HepG2 (cell line): ENCODE results near the gene RAB3IP. TPM values are rescaled to one million over a fixed set of nuclear protein-coding genes. Genes with fewer than 3 reads are reported as not detected.

Experiments
- ATAC-seq: fragments of 200-7000 bp; cut with Tn5 transposase; 3 replicates; pipeline ENCODE4 v1.9.1; 2020; ENCODE audit warnings: mild to moderate bottlenecking, moderate library complexity
- BruUV-seq: library from RNA; stranded (reverse); fragments of 400-500 nt; replicated peaks from 2 replicates; lab custom pipeline; 2021; lab: Mats Ljungman, UMichigan
- CTCF ChIA-PET: fragments of 300-600 bp; formaldehyde crosslinking; extraction: SDS; loops from one replicate; lab custom pipeline; 2021; ENCODE audit warnings: low total read pairs, inconsistent platforms, low intra/inter-chr PET ratio; lab: Yijun Ruan, JAX
- POLR2A ChIA-PET: fragments of 350-600 bp; sonication (Branson Sonifier 250); formaldehyde crosslinking; loops from one replicate; lab custom pipeline; 2020; ENCODE audit warnings: antibody characterized with exemption, inconsistent platforms; lab: Yijun Ruan, JAX
- DNase-seq: peaks from one replicate; pipeline ENCODE4 v3.0.0-alpha.2; 2015; ENCODE audit warnings: low spot score
- FAIRE-seq: peaks from 3 replicates; lab custom pipeline; 2011; peaks lifted over from hg19 to GRCh38; lab: Jason Lieb, UNC
- H2AFZ ChIP-seq: one replicate; pipeline ENCODE4 v1.6.1; 2011; ENCODE audit warnings: low read length, inconsistent platforms
- H3K27ac ChIP-seq: fragments of 300-600 bp; 3 replicates; pipeline ENCODE4 v1.8.0; 2011; ENCODE audit warnings: mixed run types, mild to moderate bottlenecking, mixed read lengths, low read length, inconsistent platforms; ENCODE audit not compliant: insufficient read depth; ENCODE audit errors: extremely low read length
- H3K27me3 ChIP-seq, 2 experiments: fragments of 200-600 bp in 1 of 2; 2 replicates in 1 of 2; 3 replicates in 1 of 2; pipeline versions ENCODE4 v1.6.0 to v1.8.0; 2011; ENCODE audit warnings: low read length in 2 of 2, mild to moderate bottlenecking in 2 of 2, moderate library complexity in 2 of 2, inconsistent platforms in 1 of 2; ENCODE audit not compliant: insufficient read depth in 2 of 2, control insufficient read depth in 1 of 2
- H3K36me3 ChIP-seq, 2 experiments: fragments of 200-600 bp in 1 of 2; replicated peaks in 1 of 2; 2 replicates in 1 of 2; 3 replicates in 1 of 2; pipeline versions ENCODE4 v1.5.1 to v1.8.0; 2011; ENCODE audit warnings: low read length in 2 of 2, inconsistent platforms in 1 of 2; ENCODE audit not compliant: insufficient read depth in 2 of 2, control insufficient read depth in 1 of 2
- H3K4me1 ChIP-seq: 2 replicates; pipeline ENCODE4 v1.5.1; 2012; ENCODE audit warnings: low read length, inconsistent platforms; ENCODE audit not compliant: insufficient read depth
- H3K4me2 ChIP-seq: 2 replicates; pipeline ENCODE4 v1.6.0; 2011; ENCODE audit warnings: low read depth, low read length, inconsistent platforms
- H3K4me3 ChIP-seq, 3 experiments: fragments of 200-600 bp in 1 of 3; sonication (generic), shearing (Covaris generic) in 1 of 3; replicated peaks in 1 of 3; 2 replicates each; pipeline ENCODE4 v1.5.1; 2011 to 2016; ENCODE audit warnings: low read length in 3 of 3, inconsistent platforms in 2 of 3, low read depth in 2 of 3, mild to moderate bottlenecking in 2 of 3, control low read depth in 1 of 3, mixed read lengths in 1 of 3; ENCODE audit not compliant: insufficient read depth in 1 of 3
- H3K79me2 ChIP-seq: one replicate; pipeline ENCODE4 v1.6.1; 2011; ENCODE audit warnings: low read length, inconsistent platforms; ENCODE audit not compliant: insufficient read depth
- H3K9ac ChIP-seq: 2 replicates; pipeline ENCODE4 v1.6.0; 2011; ENCODE audit warnings: mild to moderate bottlenecking, low read depth, low read length, inconsistent platforms; ENCODE audit not compliant: insufficient read depth
- H3K9me3 ChIP-seq: 2 replicates; pipeline ENCODE4 v1.5.1; 2012; ENCODE audit warnings: mild to moderate bottlenecking, low read length
- H4K20me1 ChIP-seq: 2 replicates; pipeline ENCODE4 v1.6.0; 2011; ENCODE audit warnings: inconsistent platforms, mild to moderate bottlenecking, low read length, moderate library complexity; ENCODE audit not compliant: insufficient read depth
- CENPT ChIP-seq: sonication (generic); formaldehyde crosslinking; IDR thresholded peaks from 2 replicates; pipeline ENCODE4 v1.8.0; 2022; ENCODE audit warnings: low read depth, mild to moderate bottlenecking, moderate library complexity, missing genetic modification reagents
- DMAP1 ChIP-seq: IDR thresholded peaks from 2 replicates; pipeline ENCODE4 v1.6.1; 2016
- GLI4 ChIP-seq: sonication (generic); formaldehyde crosslinking; IDR thresholded peaks from 2 replicates; pipeline ENCODE4 v1.5.1; 2020; ENCODE audit warnings: missing genetic modification reagents, mild to moderate bottlenecking, moderate library complexity, borderline replicate concordance
- JUNB ChIP-seq: sonication (generic); formaldehyde crosslinking; IDR thresholded peaks from 2 replicates; pipeline ENCODE4 v1.8.0; 2022; ENCODE audit warnings: missing genetic modification reagents, mild to moderate bottlenecking, borderline replicate concordance
- KDM4B ChIP-seq: sonication (generic); formaldehyde crosslinking; IDR thresholded peaks from 2 replicates; pipeline ENCODE4 v1.4.0; 2020; ENCODE audit warnings: missing genetic modification reagents
- MTF1 ChIP-seq: sonication (generic); formaldehyde crosslinking; IDR thresholded peaks from 2 replicates; pipeline ENCODE4 v1.5.0; 2020; ENCODE audit warnings: missing genetic modification reagents
- MYC ChIP-seq: sonication (generic); formaldehyde crosslinking; IDR thresholded peaks from 2 replicates; pipeline ENCODE4 v1.9.0; 2021; ENCODE audit warnings: missing genetic modification reagents, borderline replicate concordance
- NFATC3 ChIP-seq: sonication (generic); formaldehyde crosslinking; IDR thresholded peaks from 2 replicates; pipeline ENCODE4 v1.5.1; 2020; ENCODE audit warnings: mild to moderate bottlenecking, missing genetic modification reagents
- SMARCE1 ChIP-seq: fragments of 450-650 bp; IDR thresholded peaks from 2 replicates; pipeline ENCODE4 v1.6.1; 2017; ENCODE audit warnings: borderline replicate concordance
- STAG1 ChIP-seq: sonication (generic); formaldehyde crosslinking; IDR thresholded peaks from 2 replicates; pipeline ENCODE4 v1.4.0; 2020; ENCODE audit warnings: missing genetic modification reagents
- ZEB1 ChIP-seq: IDR thresholded peaks from 2 replicates; pipeline ENCODE4 v1.6.1; 2012; ENCODE audit warnings: mild to moderate bottlenecking, low read depth, inconsistent platforms; ENCODE audit not compliant: insufficient replicate concordance
- ZMYM4 ChIP-seq: sonication (generic); formaldehyde crosslinking; IDR thresholded peaks from 2 replicates; pipeline ENCODE4 v1.8.1; 2023; ENCODE audit warnings: mild to moderate bottlenecking, missing genetic modification reagents
- ZNF343 ChIP-seq: sonication (generic); formaldehyde crosslinking; IDR thresholded peaks from 2 replicates; pipeline ENCODE4 v1.4.0; 2020; ENCODE audit warnings: mild to moderate bottlenecking, missing genetic modification reagents
- ZNF460 ChIP-seq: sonication (generic); formaldehyde crosslinking; IDR thresholded peaks from 2 replicates; pipeline ENCODE4 v1.5.1; 2020; ENCODE audit warnings: missing genetic modification reagents, mild to moderate bottlenecking, borderline replicate concordance
- ZNF558 ChIP-seq: sonication (generic); formaldehyde crosslinking; IDR thresholded peaks from 2 replicates; pipeline ENCODE4 v1.9.0; 2022; ENCODE audit warnings: mild to moderate bottlenecking, missing genetic modification reagents, borderline replicate concordance
- ZNF564 ChIP-seq: sonication (generic); formaldehyde crosslinking; IDR thresholded peaks from 2 replicates; pipeline ENCODE4 v1.8.1; 2023; ENCODE audit warnings: mild to moderate bottlenecking, missing genetic modification reagents
- ZNF615 ChIP-seq: sonication (generic); formaldehyde crosslinking; IDR thresholded peaks from 2 replicates; pipeline ENCODE4 v1.5.0; 2020; ENCODE audit warnings: mild to moderate bottlenecking, missing genetic modification reagents, borderline replicate concordance
- ZNF713 ChIP-seq: sonication (generic); formaldehyde crosslinking; IDR thresholded peaks from 2 replicates; pipeline ENCODE4 v1.4.0; 2020; ENCODE audit warnings: mild to moderate bottlenecking, missing genetic modification reagents
- WGBS: methylation state at CpG from one replicate; pipeline ENCODE4 v1.1.6; 2017; ENCODE audit warnings: low lambda C conversion rate; 5-methylcytosine and 5-hydroxymethylcytosine counted together
- in situ Hi-C: cut with HindIII; loops from 2 replicates; pipeline ENCODE4 v1.10.0; 2017; ENCODE audit warnings: low pct_unique_long_range_greater_than_20kb; ENCODE audit not compliant: extremely low pct_ligation_motif_present
- intact Hi-C: fragments of 100-400 bp; cut with micrococcal nuclease; formaldehyde crosslinking; loops from one replicate; pipeline ENCODE4 v1.10.0; 2022; ENCODE audit not compliant: unreplicated experiment
- polyA plus RNA-seq, 8 experiments: library from polyadenylated mRNA; depleted of rRNA in 3 of 8; stranded (reverse) in 7 of 8; unstranded in 1 of 8; fragments of >200 nt; fragmentation: Illumina TruSeq in 4 of 8; extraction: Trizol in 4 of 8; gene quantifications; 2 replicates each; pipeline versions ENCODE4 v1.2.1 to v1.2.3, GENCODE V29; 2011 to 2016; ENCODE audit warnings: low read depth in 4 of 8, missing spikeins in 1 of 8, mixed read lengths in 1 of 8; ENCODE audit not compliant: insufficient read depth in 1 of 8
- total RNA-seq, 5 experiments: library from RNA; depleted of rRNA; stranded (reverse); fragments of >200 nt; fragmentation: Illumina TruSeq; extraction: Trizol; gene quantifications; 2 replicates each; pipeline ENCODE4 v1.2.3, GENCODE V29; 2016; ENCODE audit warnings: low read depth in 1 of 5
- TF ChIP-seq, protein P1 (sequence below): sonication (generic); formaldehyde crosslinking; IDR thresholded peaks from 2 replicates; pipeline ENCODE4 v1.5.0; 2020; ENCODE audit warnings: missing genetic modification reagents
- TF ChIP-seq, protein P2 (sequence below): sonication (generic); formaldehyde crosslinking; IDR thresholded peaks from 2 replicates; pipeline ENCODE4 v1.5.0; 2020; ENCODE audit warnings: missing genetic modification reagents

The RAB3IP gene
- total and polyA plus RNA-seq, 2 of the 13 experiments (the other 11 are each of a cell fraction or from before 2014, with no cell fraction given): 33.6 to 41.1 TPM

GRCh38 chr12:69689638-69690037 is 49.0 kb upstream of the RAB3IP start:
- no peak overlapping the region for H3K27ac ChIP-seq
- H3K4me1 ChIP-seq: 0 out of 2 replicates have a peak, but pooled peaks cover 11% of the 10 kb centered on the region
- TF ChIP-seq MYC (CRISPR knock-in tag): no peak
- TF ChIP-seq DMAP1: no peak
- no peak for TF ChIP-seq JUNB (CRISPR knock-in tag)
- no peak for TF ChIP-seq CENPT (CRISPR knock-in tag)
- TF ChIP-seq ZNF343: no peak
- no peak for TF ChIP-seq ZNF615
- no peak for TF ChIP-seq ZEB1
- TF ChIP-seq MTF1 (CRISPR knock-in tag): no peak
- no peak for TF ChIP-seq ZNF564
- TF ChIP-seq KDM4B (CRISPR knock-in tag): no peak
- no peak for TF ChIP-seq STAG1 (CRISPR knock-in tag)
- no peak overlapping the region for H3K4me3 ChIP-seq
- no peak overlapping the region for H3K9ac ChIP-seq
- no peak overlapping the region for H2AFZ ChIP-seq
- in situ Hi-C loops: no loop called here
- H3K27me3 ChIP-seq: peaks cover 0 to 18% of the 10 kb centered on the region in 2 experiments; a peak in 2 of 5 replicates
- ATAC-seq: no peak
- H4K20me1 ChIP-seq: no peaks in the 10 kb centered on the region
- 48% methylated on average over 2 of the region's 2 CpGs for WGBS
- no peaks in the 10 kb centered on the region for H3K79me2 ChIP-seq
- DNase-seq: no peak
- H3K9me3 ChIP-seq: no peaks in the 10 kb centered on the region
- BruUV-seq: no TSS peak
- ChIA-PET POLR2A (no interaction called here), CTCF (no interaction called here)
- FAIRE-seq: no peak
- intact Hi-C loops: no loop called here
- H3K36me3 ChIP-seq: no peaks in the 10 kb centered on the region
- no peak overlapping the region for H3K4me2 ChIP-seq

- H3K4me2 ChIP-seq: no peak overlapping the region
- H3K36me3 ChIP-seq: no peaks in the 10 kb centered on the region
- no TSS peak for BruUV-seq
- H3K79me2 ChIP-seq: no peaks in the 10 kb centered on the region
- intact Hi-C loops: no loop called here
- FAIRE-seq (no peak), ATAC-seq (peak; percentile 80), DNase-seq (no peak)
- no peaks in the 10 kb centered on the region for H3K9me3 ChIP-seq
- H3K27ac ChIP-seq: no peak overlapping the region
- in situ Hi-C loops: no loop called here
- H3K4me1 ChIP-seq: 0 out of 2 replicates have a peak, but pooled peaks cover 3% of the 10 kb centered on the region
- no peak overlapping the region for H2AFZ ChIP-seq
- WGBS: 5% methylated on average over 7 of the region's 7 CpGs
- no peak overlapping the region for H3K4me3 ChIP-seq
- no peaks in the 10 kb centered on the region for H4K20me1 ChIP-seq
- ChIA-PET POLR2A (no interaction called here), CTCF (no interaction called here)
- peaks cover 0 to 12% of the 10 kb centered on the region in 2 experiments; a peak in 2 of 5 replicates for H3K27me3 ChIP-seq
- no peak overlapping the region for H3K9ac ChIP-seq
- no peak for TF ChIP-seq NFATC3 (CRISPR knock-in tag)
- no peak for TF ChIP-seq GLI4 (CRISPR knock-in tag)
- TF ChIP-seq ZNF558 (CRISPR knock-in tag): no peak
- no peak for TF ChIP-seq ZNF713 (CRISPR knock-in tag)
- no peak for TF ChIP-seq ZNF460 (CRISPR knock-in tag)
- TF ChIP-seq SMARCE1: no peak
- TF ChIP-seq, protein P1, sequence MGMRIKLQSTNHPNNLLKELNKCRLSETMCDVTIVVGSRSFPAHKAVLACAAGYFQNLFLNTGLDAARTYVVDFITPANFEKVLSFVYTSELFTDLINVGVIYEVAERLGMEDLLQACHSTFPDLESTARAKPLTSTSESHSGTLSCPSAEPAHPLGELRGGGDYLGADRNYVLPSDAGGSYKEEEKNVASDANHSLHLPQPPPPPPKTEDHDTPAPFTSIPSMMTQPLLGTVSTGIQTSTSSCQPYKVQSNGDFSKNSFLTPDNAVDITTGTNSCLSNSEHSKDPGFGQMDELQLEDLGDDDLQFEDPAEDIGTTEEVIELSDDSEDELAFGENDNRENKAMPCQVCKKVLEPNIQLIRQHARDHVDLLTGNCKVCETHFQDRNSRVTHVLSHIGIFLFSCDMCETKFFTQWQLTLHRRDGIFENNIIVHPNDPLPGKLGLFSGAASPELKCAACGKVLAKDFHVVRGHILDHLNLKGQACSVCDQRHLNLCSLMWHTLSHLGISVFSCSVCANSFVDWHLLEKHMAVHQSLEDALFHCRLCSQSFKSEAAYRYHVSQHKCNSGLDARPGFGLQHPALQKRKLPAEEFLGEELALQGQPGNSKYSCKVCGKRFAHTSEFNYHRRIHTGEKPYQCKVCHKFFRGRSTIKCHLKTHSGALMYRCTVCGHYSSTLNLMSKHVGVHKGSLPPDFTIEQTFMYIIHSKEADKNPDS (CRISPR knock-in tag): no peak
- TF ChIP-seq, protein P2, sequence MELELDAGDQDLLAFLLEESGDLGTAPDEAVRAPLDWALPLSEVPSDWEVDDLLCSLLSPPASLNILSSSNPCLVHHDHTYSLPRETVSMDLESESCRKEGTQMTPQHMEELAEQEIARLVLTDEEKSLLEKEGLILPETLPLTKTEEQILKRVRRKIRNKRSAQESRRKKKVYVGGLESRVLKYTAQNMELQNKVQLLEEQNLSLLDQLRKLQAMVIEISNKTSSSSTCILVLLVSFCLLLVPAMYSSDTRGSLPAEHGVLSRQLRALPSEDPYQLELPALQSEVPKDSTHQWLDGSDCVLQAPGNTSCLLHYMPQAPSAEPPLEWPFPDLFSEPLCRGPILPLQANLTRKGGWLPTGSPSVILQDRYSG: no peak
- no peak for TF ChIP-seq ZMYM4
Observed at GRCh38 chr12:69694123-69694522, 44.5 kb upstream of the RAB3IP start.
